ENCODE results near the gene NIPSNAP3A.

Gene NIPSNAP3A

GRCh38 chr9:104786293-104786692, 38.8 kb downstream of the NIPSNAP3A start:
- H3K36me3 ChIP-seq (ENCODE audit: insufficient read depth, low read length) = no peaks in the 10 kb centered on the region
- TF ChIP-seq POLR2AphosphoS5 (IDR thresholded peaks at IDR 0.05; ENCODE audit: borderline replicate concordance, low read depth, low read length) (no peak), FOXP2 (optimal IDR thresholded peaks at IDR 0.05; ENCODE audit: control extremely low read depth, extremely low read length, insufficient read depth) (no peak), EZH2 (IDR thresholded peaks at IDR 0.05) (no peak)
- no peak overlapping the region for H3K4me3 ChIP-seq
- H3K9ac ChIP-seq (ENCODE audit: insufficient read length) = no peak overlapping the region
- DNase-seq (ENCODE audit: low read depth, low spot score) = no peak
- no peak overlapping the region for H3K27ac ChIP-seq
- no peaks in the 10 kb centered on the region for H3K9me3 ChIP-seq (ENCODE audit: low read depth, low read length)

- DNase-seq (ENCODE audit: low read depth, low spot score) = no peak
- no peak for TF ChIP-seq FOXP2 (optimal IDR thresholded peaks at IDR 0.05; ENCODE audit: control extremely low read depth, extremely low read length, insufficient read depth)
- Histone ChIP-seq H3K27ac (no peak overlapping the region), H3K4me3 (no peak overlapping the region), H3K9ac (ENCODE audit: insufficient read length) (no peak overlapping the region), H3K9me3 (ENCODE audit: low read depth, low read length) (no peaks in the 10 kb centered on the region), H3K36me3 (ENCODE audit: insufficient read depth, low read length) (no peaks in the 10 kb centered on the region)
Observed at GRCh38 chr9:104787306-104788015, 40.0 kb downstream of the NIPSNAP3A start.

GRCh38 chr9:104788251-104788650, 40.8 kb downstream of the NIPSNAP3A start:
- TF ChIP-seq POLR2AphosphoS5 (IDR thresholded peaks at IDR 0.05; ENCODE audit: borderline replicate concordance, low read depth, low read length) (no peak), FOXP2 (optimal IDR thresholded peaks at IDR 0.05; ENCODE audit: control extremely low read depth, extremely low read length, insufficient read depth) (no peak)
- no peak overlapping the region for H3K9ac ChIP-seq (ENCODE audit: insufficient read length)
- no peaks in the 10 kb centered on the region for H3K36me3 ChIP-seq (ENCODE audit: insufficient read depth, low read length)
- no peak overlapping the region for H3K4me3 ChIP-seq
- no peak overlapping the region for H3K27ac ChIP-seq
- DNase-seq (ENCODE audit: low read depth, low spot score) = no peak
- H3K9me3 ChIP-seq (ENCODE audit: low read depth, low read length) = no peaks in the 10 kb centered on the region

GRCh38 chr9:104794070-104794469, 46.6 kb downstream of the NIPSNAP3A start:
- Histone ChIP-seq H3K27ac (no peak overlapping the region), H3K9ac (ENCODE audit: insufficient read length) (no peak overlapping the region), H3K36me3 (ENCODE audit: insufficient read depth, low read length) (no peaks in the 10 kb centered on the region), H3K4me3 (no peak overlapping the region), H3K9me3 (ENCODE audit: low read depth, low read length) (no peaks in the 10 kb centered on the region)
- TF ChIP-seq POLR2AphosphoS5 (IDR thresholded peaks at IDR 0.05; ENCODE audit: borderline replicate concordance, low read depth, low read length) (no peak), EZH2 (IDR thresholded peaks at IDR 0.05) (no peak), FOXP2 (optimal IDR thresholded peaks at IDR 0.05; ENCODE audit: control extremely low read depth, extremely low read length, insufficient read depth) (no peak)
- no peak for DNase-seq (ENCODE audit: low read depth, low spot score)

- no peak for DNase-seq (ENCODE audit: low read depth, low spot score)
- Histone ChIP-seq H3K27ac (no peak overlapping the region), H3K36me3 (ENCODE audit: insufficient read depth, low read length) (no peaks in the 10 kb centered on the region), H3K9me3 (ENCODE audit: low read depth, low read length) (no peaks in the 10 kb centered on the region), H3K9ac (ENCODE audit: insufficient read length) (no peak overlapping the region), H3K4me3 (no peak overlapping the region)
- TF ChIP-seq EZH2 (IDR thresholded peaks at IDR 0.05) (no peak), FOXP2 (optimal IDR thresholded peaks at IDR 0.05; ENCODE audit: control extremely low read depth, extremely low read length, insufficient read depth) (no peak), POLR2AphosphoS5 (IDR thresholded peaks at IDR 0.05; ENCODE audit: borderline replicate concordance, low read depth, low read length) (no peak)
Observed at GRCh38 chr9:104795082-104795481, 47.6 kb downstream of the NIPSNAP3A start.

- TF ChIP-seq POLR2AphosphoS5 (IDR thresholded peaks at IDR 0.05; ENCODE audit: borderline replicate concordance, low read depth, low read length) (no peak), EZH2 (IDR thresholded peaks at IDR 0.05) (no peak), FOXP2 (optimal IDR thresholded peaks at IDR 0.05; ENCODE audit: control extremely low read depth, extremely low read length, insufficient read depth) (no peak)
- no peaks in the 10 kb centered on the region for H3K9me3 ChIP-seq (ENCODE audit: low read depth, low read length)
- H3K4me3 ChIP-seq = no peak overlapping the region
- H3K27ac ChIP-seq = no peak overlapping the region
- H3K36me3 ChIP-seq (ENCODE audit: insufficient read depth, low read length) = no peaks in the 10 kb centered on the region
- DNase-seq (ENCODE audit: low read depth, low spot score) = no peak
- no peak overlapping the region for H3K9ac ChIP-seq (ENCODE audit: insufficient read length)
Observed at GRCh38 chr9:104795857-104796256, 48.4 kb downstream of the NIPSNAP3A start.

GRCh38 chr9:104798209-104798995, 50.9 kb downstream of the NIPSNAP3A start:
- no peak overlapping the region for H3K9ac ChIP-seq (ENCODE audit: insufficient read length)
- DNase-seq (ENCODE audit: low read depth, low spot score) = no peak
- no peak overlapping the region for H3K27ac ChIP-seq
- H3K4me3 ChIP-seq = no peak overlapping the region
- H3K36me3 ChIP-seq (ENCODE audit: insufficient read depth, low read length) = no peaks in the 10 kb centered on the region
- no peaks in the 10 kb centered on the region for H3K9me3 ChIP-seq (ENCODE audit: low read depth, low read length)
- TF ChIP-seq POLR2AphosphoS5 (IDR thresholded peaks at IDR 0.05; ENCODE audit: borderline replicate concordance, low read depth, low read length) (no peak), EZH2 (IDR thresholded peaks at IDR 0.05) (no peak), FOXP2 (optimal IDR thresholded peaks at IDR 0.05; ENCODE audit: control extremely low read depth, extremely low read length, insufficient read depth) (no peak)

GRCh38 chr9:104800068-104800785, 52.7 kb downstream of the NIPSNAP3A start:
- no peak overlapping the region for H3K4me3 ChIP-seq
- no peaks in the 10 kb centered on the region for H3K36me3 ChIP-seq (ENCODE audit: insufficient read depth, low read length)
- no peaks in the 10 kb centered on the region for H3K9me3 ChIP-seq (ENCODE audit: low read depth, low read length)
- TF ChIP-seq FOXP2 (optimal IDR thresholded peaks at IDR 0.05; ENCODE audit: control extremely low read depth, extremely low read length, insufficient read depth) (no peak), EZH2 (IDR thresholded peaks at IDR 0.05) (no peak), POLR2AphosphoS5 (IDR thresholded peaks at IDR 0.05; ENCODE audit: borderline replicate concordance, low read depth, low read length) (no peak)
- no peak for DNase-seq (ENCODE audit: low read depth, low spot score)
- H3K9ac ChIP-seq (ENCODE audit: insufficient read length) = no peak overlapping the region
- no peak overlapping the region for H3K27ac ChIP-seq
